Left hindlimb (tissue), 1 donor: ENCODE data around the gene IGF2.

Source experiments
- DNase-seq: peaks from one replicate; pipeline ENCODE4 v3.0.0-alpha.2; 2018

The IGF2 gene

GRCh38 chr11:2169626-2170570 lies 30.7 kb upstream of the IGF2 start:
- DNase-seq = no peak

DNA sequence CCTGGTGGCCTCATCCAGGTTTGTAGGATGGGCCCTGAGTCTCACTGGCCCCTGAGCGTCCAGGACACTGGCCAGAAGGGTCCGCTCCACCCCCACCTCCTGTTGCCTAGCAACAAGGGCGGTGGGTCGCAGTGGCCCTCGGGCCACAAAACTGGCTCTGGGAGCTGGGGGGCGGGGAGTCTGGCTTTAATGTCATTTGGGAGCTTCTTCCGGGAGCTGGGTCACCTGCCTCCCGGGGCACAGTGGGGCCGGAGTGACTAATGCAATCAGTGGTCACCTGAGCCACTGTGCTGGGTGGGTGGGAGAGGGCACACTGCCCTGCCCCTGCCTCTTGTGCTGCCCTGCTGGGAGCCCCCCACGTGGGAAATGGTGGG lies 29.8 kb upstream of the IGF2 start:
- DNase-seq = no peak

DNA sequence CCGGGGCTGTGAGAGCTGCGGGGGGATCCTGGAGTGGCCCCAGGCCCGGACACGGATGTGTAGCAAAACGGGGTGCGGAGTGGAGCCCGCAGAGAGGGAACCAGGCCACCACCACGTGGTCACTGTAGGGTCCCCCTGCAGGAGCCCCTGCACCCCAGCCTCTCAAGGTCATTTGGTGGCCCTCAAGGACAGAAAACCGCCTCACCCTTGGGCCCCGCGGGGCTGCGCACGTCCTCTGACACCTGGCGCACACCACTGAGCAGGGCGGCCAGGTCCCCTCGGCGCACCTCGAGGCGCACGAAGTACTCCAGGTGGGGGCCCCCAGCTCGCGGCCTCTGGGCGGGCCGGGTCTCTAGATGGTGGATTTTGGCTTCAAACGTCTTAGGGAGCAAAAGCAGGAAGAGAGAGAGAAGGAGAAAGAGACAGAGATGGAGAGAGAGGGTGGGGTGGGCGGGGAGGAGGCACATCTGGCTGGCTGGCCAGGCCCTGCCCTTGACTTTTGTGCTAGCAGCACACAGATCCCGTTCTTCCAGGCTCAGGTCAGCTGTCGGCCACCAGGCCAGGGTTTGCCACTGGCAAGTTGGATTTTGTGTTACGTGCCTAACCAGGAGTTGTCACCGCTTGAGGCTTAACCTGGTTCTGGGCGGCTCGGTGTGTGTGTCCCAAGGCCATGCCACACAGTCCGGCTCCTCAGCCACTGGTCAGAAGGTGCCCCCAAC lies 29.3 kb upstream of the IGF2 start:
- DNase-seq = no peak

DNA sequence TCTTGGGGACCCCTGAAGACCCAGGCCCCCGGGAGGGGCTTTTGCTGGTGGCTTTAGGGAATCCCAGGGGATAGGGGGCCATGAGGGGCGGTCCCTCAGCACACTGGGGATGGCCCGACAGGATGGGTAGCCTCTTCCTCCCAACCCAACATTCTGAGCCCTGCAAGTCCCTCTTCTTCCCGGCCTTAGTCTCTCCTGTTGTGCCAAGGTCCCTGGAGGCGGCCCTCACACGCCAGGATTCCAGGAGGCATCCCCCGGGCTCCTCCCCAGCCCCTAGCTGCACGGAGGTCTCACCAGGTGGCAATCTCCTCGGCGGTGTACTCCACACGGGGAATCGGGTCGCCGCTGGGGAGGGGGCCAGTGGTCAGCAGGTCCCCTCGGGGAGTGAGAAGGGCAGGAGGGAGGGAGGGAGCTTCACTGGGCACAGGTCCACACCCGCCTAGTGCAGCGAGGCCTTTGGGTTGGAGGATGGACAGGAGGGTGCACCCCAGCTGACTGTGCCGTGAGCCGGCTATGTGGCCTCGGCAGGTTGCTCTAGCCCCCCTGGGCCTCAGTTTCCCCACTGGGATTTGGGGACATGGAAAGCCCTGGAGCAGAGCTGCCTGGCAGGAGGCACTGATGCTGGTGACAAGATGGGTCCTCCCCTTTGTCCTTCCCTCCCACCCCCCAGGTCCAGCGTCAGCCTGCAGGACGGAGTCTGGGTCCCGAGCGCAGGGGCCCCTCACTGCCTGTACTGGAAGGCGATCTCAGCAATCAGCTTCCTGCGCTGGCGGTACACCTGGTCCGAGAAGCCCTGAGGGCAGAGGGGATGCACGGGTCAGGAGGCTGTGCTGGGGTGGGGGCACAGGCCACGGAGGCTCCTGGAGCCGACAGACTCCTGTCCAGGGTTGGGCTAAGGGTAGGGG lies 28.2 kb upstream of the IGF2 start:
- DNase-seq = no peak

GRCh38 chr11:2166091-2166851 lies 27.1 kb upstream of the IGF2 start:
- DNase-seq = no peak

DNA sequence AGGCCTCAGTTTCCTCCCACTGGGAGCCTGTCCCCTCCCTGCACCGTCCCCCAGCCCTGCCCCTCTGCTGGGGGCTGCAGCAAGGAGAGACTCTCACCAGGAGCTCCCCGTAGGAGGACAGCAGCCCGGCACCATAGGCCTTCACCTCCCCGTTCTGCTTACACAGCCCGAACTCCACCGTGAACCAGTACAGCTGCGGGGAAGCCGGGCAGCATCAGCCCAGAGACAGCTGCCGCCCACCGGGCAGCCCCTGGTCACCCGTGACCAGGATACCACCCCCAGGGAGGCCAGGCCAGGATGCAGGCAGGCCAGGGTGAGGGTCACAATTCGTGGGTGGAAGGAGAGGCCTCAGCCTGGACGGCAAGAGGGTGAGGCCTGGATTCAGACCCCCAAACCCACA lies 26.4 kb upstream of the IGF2 start:
- no peak for DNase-seq

DNA sequence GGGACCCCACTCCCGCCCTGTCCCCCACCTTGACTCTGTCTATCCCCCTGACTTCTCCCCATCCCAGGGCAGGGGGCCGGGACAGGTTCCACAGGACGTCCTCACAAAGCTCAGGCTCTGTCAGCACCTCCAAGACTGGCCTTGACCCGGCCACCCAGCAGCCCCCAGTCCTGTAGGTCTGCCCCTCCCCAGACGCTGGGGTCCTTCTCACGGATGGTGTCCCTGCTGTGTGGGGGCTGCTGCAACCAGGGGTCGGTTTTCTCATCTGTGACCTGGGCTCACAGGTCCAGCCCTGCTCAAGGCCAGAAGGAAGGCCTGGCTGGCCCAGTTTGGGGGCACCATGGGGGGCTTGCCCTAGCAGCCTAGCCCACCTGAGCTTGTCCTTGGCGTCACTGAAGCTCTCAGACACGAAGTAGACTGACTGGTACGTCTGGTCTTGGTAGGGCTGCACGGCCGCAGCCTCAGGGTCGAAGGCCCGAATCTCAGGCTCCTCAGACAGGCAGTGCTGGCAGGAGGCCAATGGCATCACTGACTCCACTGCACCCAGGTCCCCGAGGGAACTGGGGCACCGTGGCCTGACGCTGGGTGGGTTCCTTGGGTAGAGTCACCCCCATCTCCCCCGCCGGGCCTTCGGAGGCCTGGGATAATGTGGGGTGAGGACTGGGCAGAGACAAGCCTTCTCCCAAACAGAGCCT lies 25.8 kb upstream of the IGF2 start:
- no peak for DNase-seq

GRCh38 chr11:2164081-2164480 lies 24.9 kb upstream of the IGF2 start:
- DNase-seq = no peak

DNA sequence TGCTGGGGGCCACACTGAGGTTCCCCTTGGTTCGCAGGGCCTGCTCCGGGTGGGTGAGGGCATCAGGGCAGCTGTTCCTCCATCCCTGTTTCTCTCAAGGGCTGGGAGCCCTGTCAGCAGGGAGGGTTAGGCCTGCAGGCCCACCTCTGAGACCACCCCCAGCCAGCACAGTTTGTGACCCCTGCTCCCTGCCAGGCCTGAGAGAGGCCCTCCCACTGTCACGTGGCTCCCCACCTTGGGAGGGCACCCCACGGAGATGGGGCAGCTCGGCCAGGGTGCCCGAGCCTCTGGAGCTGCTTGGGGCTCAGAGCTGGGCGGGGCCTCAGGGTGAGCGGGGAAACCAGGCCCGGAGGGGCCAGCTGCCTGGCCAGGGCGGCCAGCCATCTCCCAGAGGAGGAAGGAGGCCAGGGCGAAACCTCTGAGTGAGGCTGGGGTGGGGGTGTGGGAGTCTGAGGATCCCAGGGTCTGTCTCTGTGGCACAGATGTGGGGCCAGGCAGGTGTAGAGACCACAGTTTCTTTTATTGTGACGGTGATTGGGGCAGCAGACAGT lies 24.3 kb upstream of the IGF2 start:
- no peak for DNase-seq

GRCh38 chr11:2160736-2161259 lies 21.6 kb upstream of the IGF2 start, which contains the start of gene INS:
Gene INS, minus strand, starts transcription at chr11:2161209. Its CDS starts 238 bp downstream, at chr11:2160971.
- no peak for DNase-seq

GRCh38 chr11:2159536-2160413 lies 20.6 kb upstream of the IGF2 start:
- no peak for DNase-seq

DNA sequence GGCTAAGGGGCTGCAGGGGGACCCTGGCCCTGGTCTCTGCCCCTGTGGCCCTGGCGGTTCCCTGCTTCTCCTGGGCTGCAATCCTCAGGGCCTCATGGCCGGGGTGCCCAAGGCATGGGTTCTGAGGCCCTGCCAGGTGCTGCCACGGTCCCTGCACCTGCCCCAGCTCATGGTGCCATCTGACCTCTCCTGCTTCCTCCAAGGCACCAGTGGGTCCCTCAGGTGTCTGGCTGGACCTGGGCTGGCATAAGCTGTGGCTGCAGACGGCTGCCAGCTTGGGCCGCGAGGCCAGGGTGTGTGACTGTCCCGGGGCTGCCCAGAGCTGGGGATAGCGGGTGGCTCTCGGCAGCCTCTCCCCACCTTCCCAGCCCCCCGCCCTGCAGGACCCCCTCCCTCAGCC lies 19.8 kb upstream of the IGF2 start:
- DNase-seq = no peak

GRCh38 chr11:2158296-2158737 lies 19.1 kb upstream of the IGF2 start:
- DNase-seq = no peak

DNA sequence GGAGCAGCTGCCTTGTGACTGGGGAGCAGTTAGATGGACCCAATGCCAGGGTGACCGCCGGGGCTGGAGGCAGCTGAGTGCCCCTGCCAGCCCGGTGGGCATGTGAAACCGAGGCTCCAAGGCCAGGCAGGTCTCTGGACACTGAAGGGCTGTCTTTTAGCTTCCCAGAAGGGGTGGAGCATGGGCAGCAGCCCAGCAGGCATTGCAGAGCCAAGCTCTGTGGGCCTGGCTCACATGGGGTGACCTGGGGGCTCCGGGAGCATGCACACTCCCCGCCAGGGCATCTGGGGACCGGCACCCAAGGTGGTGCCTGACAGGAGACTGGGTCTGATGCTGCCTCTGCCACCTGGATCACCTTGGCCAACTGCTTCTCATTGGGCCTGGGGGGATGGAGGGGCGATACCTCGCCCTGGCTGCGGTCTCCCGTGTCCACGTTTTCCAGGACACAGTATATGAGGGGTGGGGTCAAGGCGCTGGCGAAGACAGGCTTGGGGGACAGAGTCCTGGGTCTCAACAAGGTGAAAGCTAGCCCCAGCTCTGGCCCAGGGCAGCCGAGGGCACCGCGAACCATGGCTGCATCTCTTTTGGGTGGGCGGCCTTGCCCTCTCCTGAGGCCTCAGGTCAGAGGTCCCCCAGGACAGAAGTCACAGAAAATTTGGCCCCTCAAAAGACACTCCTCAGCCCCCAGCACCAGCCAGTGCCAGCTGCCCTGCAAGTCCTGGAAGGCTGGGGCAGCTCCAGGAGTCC lies 18.3 kb upstream of the IGF2 start:
- no peak for DNase-seq

DNA sequence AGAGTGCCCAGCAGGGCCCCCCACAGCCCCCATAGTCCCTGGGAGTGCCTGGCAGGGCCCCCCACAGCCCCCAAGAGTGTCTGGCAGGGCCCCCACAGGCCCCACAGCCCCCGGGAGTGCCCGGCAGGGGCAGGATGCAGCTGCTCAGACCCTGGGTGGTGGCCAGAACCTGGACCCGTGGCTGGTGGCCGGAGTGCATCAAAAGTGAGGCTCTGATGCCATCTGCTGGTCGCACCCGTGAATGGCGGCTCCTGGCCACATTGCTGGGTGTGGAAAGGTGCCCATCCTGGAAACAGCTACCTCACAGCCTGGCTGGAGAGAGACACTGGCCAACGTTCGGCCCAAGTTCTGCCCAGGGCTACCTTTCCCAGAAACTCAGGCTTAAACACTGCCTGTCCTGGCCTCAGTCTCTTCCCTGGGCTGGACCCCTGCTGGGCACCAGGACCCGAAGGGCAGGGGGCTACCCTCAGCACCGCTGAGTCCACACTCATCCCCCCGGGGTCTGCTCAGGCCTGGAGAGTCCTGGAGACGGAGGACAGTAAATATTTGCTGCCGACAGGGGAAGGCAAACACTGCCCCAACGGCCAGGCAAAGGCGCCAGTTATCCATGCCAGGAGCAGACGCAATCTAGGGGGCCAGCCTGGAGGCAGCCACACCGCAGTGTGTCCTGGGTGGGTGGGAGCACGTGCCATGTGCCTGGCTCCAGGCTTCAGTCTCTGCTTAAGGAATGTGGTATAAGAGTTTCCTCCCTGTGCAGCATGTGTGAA lies 17.4 kb upstream of the IGF2 start:
- peak; percentile 79 for DNase-seq

DNA sequence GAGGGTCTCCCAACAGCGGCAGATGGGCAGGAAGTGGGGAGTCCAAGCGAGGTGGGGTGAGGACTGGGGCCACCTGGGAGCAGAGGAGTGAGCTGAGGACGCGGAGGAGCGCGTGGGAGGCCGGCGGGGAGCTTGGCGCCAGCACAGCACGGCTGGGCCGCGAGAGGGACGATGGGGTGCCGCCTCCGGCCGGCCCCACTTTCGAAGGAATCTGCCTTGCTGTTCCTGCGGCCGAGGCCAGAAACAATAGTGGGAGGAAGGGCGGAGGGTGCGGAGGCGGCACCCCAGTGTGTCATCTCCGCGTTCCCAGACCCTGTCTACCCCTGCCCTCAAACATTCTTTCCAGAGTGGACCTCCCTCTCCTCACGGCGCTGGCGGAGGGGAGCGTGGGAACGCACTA lies 16.3 kb upstream of the IGF2 start:
- no peak for DNase-seq

DNA sequence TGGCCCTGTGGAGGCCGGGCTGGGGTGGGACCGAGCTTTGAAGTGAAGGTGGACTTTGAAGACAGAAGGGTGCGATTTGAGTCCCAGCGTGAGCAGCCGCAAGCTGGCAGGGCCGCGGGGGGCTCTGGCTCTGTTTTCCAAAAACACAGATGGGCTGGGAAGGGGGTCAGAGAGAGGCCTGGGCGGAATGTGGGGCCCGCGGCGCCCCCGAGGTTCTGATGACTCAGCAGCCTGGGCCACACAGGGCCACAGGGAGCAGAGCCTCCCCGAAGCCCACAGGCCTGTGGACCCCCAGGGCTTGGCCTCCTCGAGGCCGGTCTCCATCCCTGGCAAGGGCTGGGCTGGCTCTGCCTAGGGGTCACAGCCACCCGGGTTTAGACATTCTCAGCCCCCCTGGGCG lies 15.7 kb upstream of the IGF2 start:
- DNase-seq = no peak

- DNase-seq = no peak
These were observed 15.0 kb upstream of the IGF2 start for GRCh38 chr11:2154195-2154585.
